SK-N-SH treated with all-trans-retinoic acid at 6 μM for 48 hours (cell line): ENCODE measurements around the gene PMPCA.

Experiments used
- ATAC-seq: fragments of 200-7000 bp; cut with Tn5 transposase; 3 replicates; pipeline ENCODE4 v1.9.1; 2020; ENCODE audit warnings: mild to moderate bottlenecking, moderate library complexity
- BACH2 ChIP-seq: fragments of 250-450 bp; sonication (Bioruptor Pico); IDR thresholded peaks from 2 replicates; pipeline ENCODE4 v1.9.0; 2021; ENCODE audit warnings: mild to moderate bottlenecking, borderline replicate concordance
- CSDC2 ChIP-seq: fragments of 250-450 bp; sonication (Bioruptor Pico); IDR thresholded peaks from 2 replicates; pipeline ENCODE4 v1.5.0; 2020; ENCODE audit warnings: mild to moderate bottlenecking, moderate library complexity
- ESRRG ChIP-seq: fragments of 250-450 bp; sonication (Bioruptor Pico); IDR thresholded peaks from 2 replicates; pipeline ENCODE4 v1.6.1; 2021; ENCODE audit warnings: mild to moderate bottlenecking
- GLIS3 ChIP-seq: fragments of 250-450 bp; sonication (Bioruptor Pico); IDR thresholded peaks from 2 replicates; pipeline ENCODE4 v1.5.0; 2020; ENCODE audit warnings: mild to moderate bottlenecking, moderate library complexity
- ISL1 ChIP-seq: fragments of 250-450 bp; sonication (Bioruptor Pico); IDR thresholded peaks from 2 replicates; pipeline ENCODE4 v2.1.2; 2022; ENCODE audit warnings: mild to moderate bottlenecking, moderate library complexity
- OSR1 ChIP-seq: fragments of 250-450 bp; sonication (Bioruptor Pico); IDR thresholded peaks from 2 replicates; pipeline ENCODE4 v1.8.0; 2022; ENCODE audit warnings: moderate library complexity, mild to moderate bottlenecking, inconsistent platforms
- PPARA ChIP-seq: fragments of 250-450 bp; sonication (Bioruptor Pico); IDR thresholded peaks from 2 replicates; pipeline ENCODE4 v1.5.0; 2020; ENCODE audit warnings: mild to moderate bottlenecking, borderline replicate concordance
- RARB ChIP-seq: fragments of 250-450 bp; sonication (Bioruptor Pico); IDR thresholded peaks from 2 replicates; pipeline ENCODE4 v1.8.0; 2021; ENCODE audit warnings: mild to moderate bottlenecking, moderate library complexity
- SNAI2 ChIP-seq: fragments of 250-450 bp; sonication (Bioruptor Pico); IDR thresholded peaks from 2 replicates; pipeline ENCODE4 v1.5.0; 2020; ENCODE audit warnings: mild to moderate bottlenecking, moderate library complexity
- TCF4 ChIP-seq: fragments of 250-450 bp; sonication (Bioruptor Pico); IDR thresholded peaks from 2 replicates; pipeline ENCODE4 v1.8.0; 2021; ENCODE audit warnings: mild to moderate bottlenecking, moderate library complexity, borderline replicate concordance
- TOX ChIP-seq: fragments of 250-450 bp; sonication (Bioruptor Pico); IDR thresholded peaks from 2 replicates; pipeline ENCODE4 v1.8.0; 2021; ENCODE audit warnings: mild to moderate bottlenecking, moderate library complexity, borderline replicate concordance
- ZC3H10 ChIP-seq: fragments of 250-450 bp; sonication (Bioruptor Pico); IDR thresholded peaks from 2 replicates; pipeline ENCODE4 v1.5.1; 2021; ENCODE audit warnings: mild to moderate bottlenecking, moderate library complexity
- ZFP3 ChIP-seq: fragments of 250-450 bp; sonication (Bioruptor Pico); IDR thresholded peaks from 2 replicates; pipeline ENCODE4 v1.5.0; 2020; ENCODE audit warnings: mild to moderate bottlenecking, moderate library complexity
- ZFP30 ChIP-seq: fragments of 450-650 bp; formaldehyde crosslinking; IDR thresholded peaks from 2 replicates; pipeline ENCODE4 v1.5.0; 2022; ENCODE audit warnings: mild to moderate bottlenecking, moderate library complexity
- ZNF565 ChIP-seq: fragments of 450-650 bp; formaldehyde crosslinking; conservative IDR thresholded peaks from 2 replicates; pipeline ENCODE4 v1.5.0; 2020; ENCODE audit warnings: low read depth, mild to moderate bottlenecking, moderate library complexity
- ZNF70 ChIP-seq: fragments of 450-650 bp; formaldehyde crosslinking; IDR thresholded peaks from 2 replicates; pipeline ENCODE4 v1.5.0; 2020; ENCODE audit warnings: mild to moderate bottlenecking, moderate library complexity
- ZNF8 ChIP-seq: fragments of 450-650 bp; formaldehyde crosslinking; IDR thresholded peaks from 2 replicates; pipeline ENCODE4 v1.5.0; 2020; ENCODE audit warnings: mild to moderate bottlenecking, moderate library complexity
- TF ChIP-seq, protein P1 (sequence below): fragments of 250-450 bp; sonication (Bioruptor Pico); IDR thresholded peaks from 2 replicates; pipeline ENCODE4 v1.5.1; 2021; ENCODE audit warnings: mild to moderate bottlenecking, moderate library complexity
- TF ChIP-seq, protein P2 (sequence below): fragments of 250-450 bp; sonication (Bioruptor Pico); IDR thresholded peaks from 2 replicates; pipeline ENCODE4 v1.8.0; 2020; ENCODE audit warnings: mild to moderate bottlenecking, moderate library complexity, borderline replicate concordance
- TF ChIP-seq, protein P3 (sequence below): fragments of 250-450 bp; sonication (Bioruptor Pico); IDR thresholded peaks from 2 replicates; pipeline ENCODE4 v1.5.1; 2020; ENCODE audit warnings: low read depth, mild to moderate bottlenecking, moderate library complexity
- TF ChIP-seq, protein P4 (sequence below): fragments of 250-450 bp; sonication (Bioruptor Pico); IDR thresholded peaks from 2 replicates; pipeline ENCODE4 v1.5.0; 2020; ENCODE audit warnings: mild to moderate bottlenecking, moderate library complexity

Gene PMPCA

DNA sequence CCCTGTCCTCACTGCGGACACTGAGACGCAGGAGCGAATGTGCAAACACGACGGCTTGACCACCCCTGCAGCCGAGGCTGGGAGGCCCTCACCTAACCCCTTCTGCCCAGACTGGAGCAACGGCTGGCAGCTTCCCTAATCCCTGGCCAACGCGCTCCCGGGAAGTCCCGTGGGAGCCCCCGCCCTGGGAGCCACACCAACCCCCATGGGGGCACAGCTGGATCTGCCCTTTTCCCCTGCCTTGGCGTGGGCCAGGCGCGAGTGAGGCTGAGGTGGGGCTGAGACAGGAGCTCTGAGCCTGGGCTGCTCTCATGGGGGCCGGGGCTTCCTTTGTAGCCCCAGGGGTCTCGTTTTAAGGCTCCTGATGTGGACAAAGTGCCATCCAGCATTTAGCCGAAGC is 42.3 kb upstream of the PMPCA start:
- TF ChIP-seq, protein P1, sequence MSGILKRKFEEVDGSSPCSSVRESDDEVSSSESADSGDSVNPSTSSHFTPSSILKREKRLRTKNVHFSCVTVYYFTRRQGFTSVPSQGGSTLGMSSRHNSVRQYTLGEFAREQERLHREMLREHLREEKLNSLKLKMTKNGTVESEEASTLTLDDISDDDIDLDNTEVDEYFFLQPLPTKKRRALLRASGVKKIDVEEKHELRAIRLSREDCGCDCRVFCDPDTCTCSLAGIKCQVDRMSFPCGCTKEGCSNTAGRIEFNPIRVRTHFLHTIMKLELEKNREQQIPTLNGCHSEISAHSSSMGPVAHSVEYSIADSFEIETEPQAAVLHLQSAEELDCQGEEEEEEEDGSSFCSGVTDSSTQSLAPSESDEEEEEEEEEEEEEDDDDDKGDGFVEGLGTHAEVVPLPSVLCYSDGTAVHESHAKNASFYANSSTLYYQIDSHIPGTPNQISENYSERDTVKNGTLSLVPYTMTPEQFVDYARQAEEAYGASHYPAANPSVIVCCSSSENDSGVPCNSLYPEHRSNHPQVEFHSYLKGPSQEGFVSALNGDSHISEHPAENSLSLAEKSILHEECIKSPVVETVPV (CRISPR knock-in tag) = no peak
- no peak for TF ChIP-seq BACH2
- no peak for TF ChIP-seq ZNF8 (CRISPR knock-in tag)
- TF ChIP-seq ISL1 (CRISPR knock-in tag) = no peak
- no peak for TF ChIP-seq GLIS3 (CRISPR knock-in tag)
- TF ChIP-seq TCF4 = no peak
- TF ChIP-seq ZNF565 (CRISPR knock-in tag) = no peak
- TF ChIP-seq, protein P2, sequence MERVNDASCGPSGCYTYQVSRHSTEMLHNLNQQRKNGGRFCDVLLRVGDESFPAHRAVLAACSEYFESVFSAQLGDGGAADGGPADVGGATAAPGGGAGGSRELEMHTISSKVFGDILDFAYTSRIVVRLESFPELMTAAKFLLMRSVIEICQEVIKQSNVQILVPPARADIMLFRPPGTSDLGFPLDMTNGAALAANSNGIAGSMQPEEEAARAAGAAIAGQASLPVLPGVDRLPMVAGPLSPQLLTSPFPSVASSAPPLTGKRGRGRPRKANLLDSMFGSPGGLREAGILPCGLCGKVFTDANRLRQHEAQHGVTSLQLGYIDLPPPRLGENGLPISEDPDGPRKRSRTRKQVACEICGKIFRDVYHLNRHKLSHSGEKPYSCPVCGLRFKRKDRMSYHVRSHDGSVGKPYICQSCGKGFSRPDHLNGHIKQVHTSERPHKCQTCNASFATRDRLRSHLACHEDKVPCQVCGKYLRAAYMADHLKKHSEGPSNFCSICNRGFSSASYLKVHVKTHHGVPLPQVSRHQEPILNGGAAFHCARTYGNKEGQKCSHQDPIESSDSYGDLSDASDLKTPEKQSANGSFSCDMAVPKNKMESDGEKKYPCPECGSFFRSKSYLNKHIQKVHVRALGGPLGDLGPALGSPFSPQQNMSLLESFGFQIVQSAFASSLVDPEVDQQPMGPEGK = no peak
- TF ChIP-seq RARB = no peak
- no peak for TF ChIP-seq ZNF70 (CRISPR knock-in tag)
- TF ChIP-seq PPARA (CRISPR knock-in tag) = no peak
- TF ChIP-seq, protein P3, sequence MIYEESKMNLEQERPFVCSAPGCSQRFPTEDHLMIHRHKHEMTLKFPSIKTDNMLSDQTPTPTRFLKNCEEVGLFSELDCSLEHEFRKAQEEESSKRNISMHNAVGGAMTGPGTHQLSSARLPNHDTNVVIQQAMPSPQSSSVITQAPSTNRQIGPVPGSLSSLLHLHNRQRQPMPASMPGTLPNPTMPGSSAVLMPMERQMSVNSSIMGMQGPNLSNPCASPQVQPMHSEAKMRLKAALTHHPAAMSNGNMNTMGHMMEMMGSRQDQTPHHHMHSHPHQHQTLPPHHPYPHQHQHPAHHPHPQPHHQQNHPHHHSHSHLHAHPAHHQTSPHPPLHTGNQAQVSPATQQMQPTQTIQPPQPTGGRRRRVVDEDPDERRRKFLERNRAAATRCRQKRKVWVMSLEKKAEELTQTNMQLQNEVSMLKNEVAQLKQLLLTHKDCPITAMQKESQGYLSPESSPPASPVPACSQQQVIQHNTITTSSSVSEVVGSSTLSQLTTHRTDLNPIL (CRISPR knock-in tag) = no peak
- no peak for TF ChIP-seq ZC3H10 (CRISPR knock-in tag)
- no peak for TF ChIP-seq ZFP30 (CRISPR knock-in tag)
- TF ChIP-seq CSDC2 (CRISPR knock-in tag) = no peak
- TF ChIP-seq OSR1 (CRISPR knock-in tag) = no peak
- TF ChIP-seq ESRRG (CRISPR knock-in tag) = no peak
- ATAC-seq = no peak

DNA sequence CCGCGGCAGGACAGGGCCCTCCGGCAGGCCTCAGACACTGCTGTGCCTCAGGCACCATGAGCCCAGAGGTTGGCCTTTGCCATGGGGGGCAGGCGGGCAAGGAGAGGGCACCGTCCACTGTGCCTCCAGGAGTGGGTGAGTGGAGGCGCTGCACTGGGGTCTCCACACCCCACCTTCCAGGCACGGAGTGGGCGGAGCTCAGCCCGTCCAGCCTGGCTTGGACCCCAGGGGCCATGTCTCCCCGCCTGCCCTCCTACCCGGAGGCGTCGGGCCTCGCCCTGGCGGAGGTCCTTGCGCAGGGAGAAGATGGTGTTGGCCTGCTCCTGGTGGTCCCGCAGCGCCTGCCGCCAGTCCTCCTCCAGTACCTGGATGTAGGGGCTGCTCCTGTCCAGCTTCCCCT is 40.4 kb upstream of the PMPCA start:
- no peak for TF ChIP-seq TOX (CRISPR knock-in tag)
- TF ChIP-seq SNAI2 (CRISPR knock-in tag) = no peak
- no peak for TF ChIP-seq ISL1 (CRISPR knock-in tag)
- TF ChIP-seq ZNF70 (CRISPR knock-in tag) = no peak
- no peak for TF ChIP-seq OSR1 (CRISPR knock-in tag)
- no peak for TF ChIP-seq RARB
- no peak for TF ChIP-seq ZNF8 (CRISPR knock-in tag)
- TF ChIP-seq ZNF565 (CRISPR knock-in tag) = no peak
- no peak for TF ChIP-seq ESRRG (CRISPR knock-in tag)
- no peak for TF ChIP-seq ZFP3 (CRISPR knock-in tag)
- TF ChIP-seq CSDC2 (CRISPR knock-in tag) = no peak
- TF ChIP-seq PPARA (CRISPR knock-in tag) = no peak
- TF ChIP-seq, all 23 proteins: peak for 0
- ATAC-seq = no peak

DNA sequence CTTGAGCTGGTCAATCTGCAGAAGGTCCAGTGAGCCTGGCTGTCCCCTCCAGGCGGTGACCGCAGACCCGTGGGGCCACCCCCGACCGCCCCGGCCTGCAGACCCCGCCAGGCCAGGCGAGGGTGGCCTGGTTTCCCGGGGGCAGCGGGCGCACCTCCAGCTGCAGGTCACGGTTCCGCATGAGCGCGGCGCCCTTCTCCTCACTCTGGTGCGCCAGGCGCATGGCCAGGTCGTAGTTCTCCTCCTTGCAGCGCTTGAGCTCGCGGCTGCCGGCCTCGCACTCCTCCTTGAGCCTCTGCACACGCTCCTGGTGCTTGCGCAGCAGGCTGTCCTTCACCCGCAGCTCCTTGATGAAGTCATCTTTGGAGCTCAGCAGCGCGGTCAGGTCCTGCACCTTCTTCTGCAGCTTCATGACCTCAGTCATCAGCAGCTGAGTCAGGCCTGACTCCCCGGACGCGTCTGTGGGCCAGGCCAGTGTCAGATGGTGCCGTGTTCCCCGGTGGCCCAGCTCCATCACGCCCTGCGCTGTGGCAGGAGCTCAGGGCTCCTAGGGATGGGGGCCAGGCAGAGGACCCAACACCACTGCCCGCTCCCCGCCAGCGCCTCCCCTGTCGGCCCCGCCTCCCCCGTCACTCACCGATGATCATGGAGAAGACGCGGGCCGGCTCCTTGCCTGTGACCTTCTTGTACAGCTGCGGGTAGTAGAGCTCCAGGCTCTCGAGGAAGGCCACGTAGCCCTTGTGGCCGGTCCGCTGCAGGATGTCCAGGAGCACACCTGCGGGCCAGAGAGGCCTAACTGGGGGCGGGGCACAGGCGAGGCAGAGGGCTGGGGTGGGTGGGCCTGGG is 39.5 kb upstream of the PMPCA start:
- ATAC-seq = no peak
- TF ChIP-seq, protein P4, sequence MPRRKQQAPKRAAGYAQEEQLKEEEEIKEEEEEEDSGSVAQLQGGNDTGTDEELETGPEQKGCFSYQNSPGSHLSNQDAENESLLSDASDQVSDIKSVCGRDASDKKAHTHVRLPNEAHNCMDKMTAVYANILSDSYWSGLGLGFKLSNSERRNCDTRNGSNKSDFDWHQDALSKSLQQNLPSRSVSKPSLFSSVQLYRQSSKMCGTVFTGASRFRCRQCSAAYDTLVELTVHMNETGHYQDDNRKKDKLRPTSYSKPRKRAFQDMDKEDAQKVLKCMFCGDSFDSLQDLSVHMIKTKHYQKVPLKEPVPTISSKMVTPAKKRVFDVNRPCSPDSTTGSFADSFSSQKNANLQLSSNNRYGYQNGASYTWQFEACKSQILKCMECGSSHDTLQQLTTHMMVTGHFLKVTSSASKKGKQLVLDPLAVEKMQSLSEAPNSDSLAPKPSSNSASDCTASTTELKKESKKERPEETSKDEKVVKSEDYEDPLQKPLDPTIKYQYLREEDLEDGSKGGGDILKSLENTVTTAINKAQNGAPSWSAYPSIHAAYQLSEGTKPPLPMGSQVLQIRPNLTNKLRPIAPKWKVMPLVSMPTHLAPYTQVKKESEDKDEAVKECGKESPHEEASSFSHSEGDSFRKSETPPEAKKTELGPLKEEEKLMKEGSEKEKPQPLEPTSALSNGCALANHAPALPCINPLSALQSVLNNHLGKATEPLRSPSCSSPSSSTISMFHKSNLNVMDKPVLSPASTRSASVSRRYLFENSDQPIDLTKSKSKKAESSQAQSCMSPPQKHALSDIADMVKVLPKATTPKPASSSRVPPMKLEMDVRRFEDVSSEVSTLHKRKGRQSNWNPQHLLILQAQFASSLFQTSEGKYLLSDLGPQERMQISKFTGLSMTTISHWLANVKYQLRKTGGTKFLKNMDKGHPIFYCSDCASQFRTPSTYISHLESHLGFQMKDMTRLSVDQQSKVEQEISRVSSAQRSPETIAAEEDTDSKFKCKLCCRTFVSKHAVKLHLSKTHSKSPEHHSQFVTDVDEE (CRISPR knock-in tag) = no peak
- TF ChIP-seq, protein P3 (CRISPR knock-in tag) = no peak
- TF ChIP-seq ZC3H10 (CRISPR knock-in tag) = no peak
